Endothelial cell (in vitro differentiated cells): ENCODE results near the gene CXADR. TPM values are rescaled to one million over a fixed set of nuclear protein-coding genes. Genes with fewer than 3 reads are reported as not detected.

Source experiments
- DNase-seq: peaks from one replicate; pipeline ENCODE4 v3.0.0; 2021; ENCODE audit warnings: low spot score
- H3K27ac Mint-ChIP-seq: one replicate; pipeline ENCODE4 v1.8.0; 2021; ENCODE audit warnings: mixed read lengths, inconsistent platforms; ENCODE audit not compliant: unreplicated experiment
- H3K27me3 Mint-ChIP-seq: one replicate; pipeline ENCODE4 v1.8.0; 2021; ENCODE audit warnings: mild to moderate bottlenecking, moderate library complexity, mixed read lengths, inconsistent platforms; ENCODE audit not compliant: unreplicated experiment
- H3K36me3 Mint-ChIP-seq: one replicate; pipeline ENCODE4 v1.8.0; 2021; ENCODE audit warnings: mild to moderate bottlenecking, low read depth, mixed read lengths, inconsistent platforms; ENCODE audit not compliant: unreplicated experiment
- H3K4me1 Mint-ChIP-seq: one replicate; pipeline ENCODE4 v1.8.0; 2021; ENCODE audit warnings: mild to moderate bottlenecking, mixed read lengths, inconsistent platforms; ENCODE audit not compliant: unreplicated experiment
- H3K4me3 Mint-ChIP-seq: one replicate; pipeline ENCODE4 v1.8.0; 2021; ENCODE audit warnings: mild to moderate bottlenecking, mixed read lengths, inconsistent platforms; ENCODE audit not compliant: unreplicated experiment
- H3K9me3 Mint-ChIP-seq: one replicate; pipeline ENCODE4 v1.8.0; 2021; ENCODE audit warnings: mixed read lengths, inconsistent platforms; ENCODE audit not compliant: unreplicated experiment
- total RNA-seq: library from RNA; stranded (reverse); fragmentation: NEBNext Ultra II Directional; extraction: Animal tissue kit (Norgen Biotek cat#: 25700); gene quantifications from one replicate; pipeline ENCODE4 v1.2.1, GENCODE V29; 2021; ENCODE audit not compliant: unreplicated experiment
- TF ChIP-seq, protein P1 (sequence below): fragments of 200-600 bp; sonication (generic); IDR thresholded peaks from one replicate; pipeline ENCODE4 v1.5.0; 2021; ENCODE audit warnings: antibody characterized with exemption; ENCODE audit not compliant: unreplicated experiment

CXADR gene
- total RNA-seq, 1 donor from 2014 or later: 19.4 TPM

DNA sequence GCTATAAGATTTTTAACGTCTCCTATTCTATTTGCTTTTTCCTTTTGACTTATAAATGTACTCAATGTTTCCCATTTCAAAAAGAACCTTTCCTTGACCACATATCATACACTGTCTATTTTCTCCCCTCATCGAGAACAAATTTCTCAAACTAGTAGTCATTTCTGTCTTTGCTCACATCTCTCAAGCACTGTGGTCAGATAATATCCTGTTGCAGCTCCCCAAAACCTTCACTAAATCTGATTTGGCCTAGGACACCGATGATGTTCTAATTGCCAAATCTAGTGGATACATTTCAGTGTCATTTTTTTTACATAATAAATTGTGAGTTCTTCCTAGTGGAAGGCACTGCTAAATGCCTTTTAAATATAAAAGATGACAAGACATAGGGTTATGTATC, 19.4 kb downstream of the CXADR start:
- Mint-ChIP-seq H3K9me3 (no peaks in the 10 kb centered on the region), H3K27ac (no peak overlapping the region), H3K4me1 (peaks cover 18% of the 10 kb centered on the region), H3K4me3 (no peak overlapping the region), H3K36me3 (no peaks in the 10 kb centered on the region), H3K27me3 (no peaks in the 10 kb centered on the region)
- DNase-seq: no peak
- TF ChIP-seq, protein P1, sequence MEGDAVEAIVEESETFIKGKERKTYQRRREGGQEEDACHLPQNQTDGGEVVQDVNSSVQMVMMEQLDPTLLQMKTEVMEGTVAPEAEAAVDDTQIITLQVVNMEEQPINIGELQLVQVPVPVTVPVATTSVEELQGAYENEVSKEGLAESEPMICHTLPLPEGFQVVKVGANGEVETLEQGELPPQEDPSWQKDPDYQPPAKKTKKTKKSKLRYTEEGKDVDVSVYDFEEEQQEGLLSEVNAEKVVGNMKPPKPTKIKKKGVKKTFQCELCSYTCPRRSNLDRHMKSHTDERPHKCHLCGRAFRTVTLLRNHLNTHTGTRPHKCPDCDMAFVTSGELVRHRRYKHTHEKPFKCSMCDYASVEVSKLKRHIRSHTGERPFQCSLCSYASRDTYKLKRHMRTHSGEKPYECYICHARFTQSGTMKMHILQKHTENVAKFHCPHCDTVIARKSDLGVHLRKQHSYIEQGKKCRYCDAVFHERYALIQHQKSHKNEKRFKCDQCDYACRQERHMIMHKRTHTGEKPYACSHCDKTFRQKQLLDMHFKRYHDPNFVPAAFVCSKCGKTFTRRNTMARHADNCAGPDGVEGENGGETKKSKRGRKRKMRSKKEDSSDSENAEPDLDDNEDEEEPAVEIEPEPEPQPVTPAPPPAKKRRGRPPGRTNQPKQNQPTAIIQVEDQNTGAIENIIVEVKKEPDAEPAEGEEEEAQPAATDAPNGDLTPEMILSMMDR: no peak

DNA sequence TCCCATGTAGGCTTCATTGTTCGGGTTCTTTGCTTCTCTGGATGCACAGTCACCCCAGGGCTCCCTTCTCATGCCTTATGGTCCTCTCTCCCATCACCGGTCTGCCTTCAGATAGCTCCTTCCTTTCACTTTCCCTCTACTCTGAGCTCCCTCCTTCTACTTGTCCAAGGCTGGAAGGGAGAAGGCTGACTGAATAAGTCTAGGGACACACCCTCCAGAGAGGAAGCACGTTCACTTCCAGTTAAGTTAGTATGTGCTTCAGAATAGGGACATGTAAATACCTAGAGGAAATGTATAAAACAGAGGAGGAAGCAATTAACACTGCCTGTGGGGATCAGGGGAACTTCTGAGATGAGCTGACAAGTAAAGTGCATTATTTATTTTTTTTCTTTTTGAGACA, 23.5 kb downstream of the CXADR start:
- H3K27me3 Mint-ChIP-seq: peaks cover 4% of the 10 kb centered on the region
- peaks cover 3% of the 10 kb centered on the region for H3K36me3 Mint-ChIP-seq
- no peak overlapping the region for H3K4me3 Mint-ChIP-seq
- no peak for DNase-seq
- TF ChIP-seq, protein P1: no peak
- peak overlapping the region; percentile 72 for H3K27ac Mint-ChIP-seq
- peaks cover 26% of the 10 kb centered on the region for H3K4me1 Mint-ChIP-seq
- H3K9me3 Mint-ChIP-seq: no peaks in the 10 kb centered on the region

GRCh38 chr21:17537299-17537698, 24.5 kb downstream of the CXADR start:
- DNase-seq: no peak
- peaks cover 4% of the 10 kb centered on the region for H3K27me3 Mint-ChIP-seq
- peaks cover 26% of the 10 kb centered on the region for H3K4me1 Mint-ChIP-seq
- H3K36me3 Mint-ChIP-seq: peaks cover 3% of the 10 kb centered on the region
- peak overlapping the region; percentile 88 for H3K27ac Mint-ChIP-seq
- H3K9me3 Mint-ChIP-seq: no peaks in the 10 kb centered on the region
- TF ChIP-seq, protein P1: no peak
- no peak overlapping the region for H3K4me3 Mint-ChIP-seq

DNA sequence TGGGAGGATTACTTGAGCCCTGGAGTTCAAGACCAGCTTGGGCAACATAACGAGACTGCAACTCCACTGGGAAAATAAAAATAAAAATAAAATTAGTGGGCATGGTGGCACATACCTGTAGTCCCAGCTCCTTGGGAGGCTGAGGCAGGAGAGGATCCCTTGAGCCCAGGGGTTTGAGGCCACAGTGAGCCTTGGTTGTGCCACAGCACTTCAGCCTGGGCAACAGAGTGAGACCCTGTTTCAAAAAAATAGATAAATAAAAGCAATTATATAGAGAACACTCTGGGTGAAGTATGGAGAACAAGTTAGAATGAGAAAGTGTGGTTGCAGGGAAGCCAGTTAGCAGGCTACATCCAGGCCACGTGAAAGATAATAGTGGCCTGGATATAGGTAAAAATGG, 25.7 kb downstream of the CXADR start:
- Mint-ChIP-seq H3K27me3 (peaks cover 4% of the 10 kb centered on the region), H3K27ac (no peak overlapping the region), H3K9me3 (no peaks in the 10 kb centered on the region), H3K4me1 (peaks cover 23% of the 10 kb centered on the region), H3K36me3 (peaks cover 3% of the 10 kb centered on the region), H3K4me3 (no peak overlapping the region)
- TF ChIP-seq, protein P1: no peak
- no peak for DNase-seq

GRCh38 chr21:17539323-17539722, 26.5 kb downstream of the CXADR start:
- DNase-seq: no peak
- H3K4me1 Mint-ChIP-seq: peaks cover 24% of the 10 kb centered on the region

More at GRCh38 chr21:17539323-17539722, 26.5 kb downstream of the CXADR start:
- TF ChIP-seq, protein P1: no peak
- no peak overlapping the region for H3K4me3 Mint-ChIP-seq
- H3K9me3 Mint-ChIP-seq: no peaks in the 10 kb centered on the region
- peaks cover 3% of the 10 kb centered on the region for H3K36me3 Mint-ChIP-seq
- peaks cover 6% of the 10 kb centered on the region for H3K27me3 Mint-ChIP-seq
- H3K27ac Mint-ChIP-seq: no peak overlapping the region
